HG02943 (cell line): ENCODE measurements around the gene CIRBP.

Source experiments
- ATAC-seq: cut with Tn5 transposase; IDR thresholded peaks from one replicate; pipeline ENCODE4 v1.9.1; 2021; ENCODE audit warnings: mild to moderate bottlenecking, low read depth, moderate library complexity; ENCODE audit not compliant: unreplicated experiment

Gene CIRBP

DNA sequence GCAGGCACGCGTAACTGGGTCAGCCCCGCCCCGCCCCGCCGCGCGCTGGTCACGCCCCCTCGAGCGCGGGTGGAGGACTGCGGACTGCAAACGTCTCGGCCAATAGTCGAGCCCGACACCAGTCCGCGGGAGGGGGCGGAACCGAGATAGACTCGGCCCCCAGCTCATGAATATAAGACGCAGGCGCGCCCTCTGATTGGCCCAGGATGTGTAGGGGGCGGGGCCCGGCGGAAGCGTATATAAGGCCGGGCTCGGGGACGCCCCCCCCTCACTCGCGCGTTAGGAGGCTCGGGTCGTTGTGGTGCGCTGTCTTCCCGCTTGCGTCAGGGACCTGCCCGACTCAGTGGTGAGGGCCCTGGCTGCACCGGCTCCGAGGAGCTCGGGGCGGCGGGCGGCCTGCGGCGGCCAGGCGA, at the start of gene CIRBP:
CIRBP (plus strand) TSS at position 268 of the 413 bp plus-strand sequence. CDS start 1,602 bp downstream, outside the sequence.
- ATAC-seq, result peak; percentile 44

DNA sequence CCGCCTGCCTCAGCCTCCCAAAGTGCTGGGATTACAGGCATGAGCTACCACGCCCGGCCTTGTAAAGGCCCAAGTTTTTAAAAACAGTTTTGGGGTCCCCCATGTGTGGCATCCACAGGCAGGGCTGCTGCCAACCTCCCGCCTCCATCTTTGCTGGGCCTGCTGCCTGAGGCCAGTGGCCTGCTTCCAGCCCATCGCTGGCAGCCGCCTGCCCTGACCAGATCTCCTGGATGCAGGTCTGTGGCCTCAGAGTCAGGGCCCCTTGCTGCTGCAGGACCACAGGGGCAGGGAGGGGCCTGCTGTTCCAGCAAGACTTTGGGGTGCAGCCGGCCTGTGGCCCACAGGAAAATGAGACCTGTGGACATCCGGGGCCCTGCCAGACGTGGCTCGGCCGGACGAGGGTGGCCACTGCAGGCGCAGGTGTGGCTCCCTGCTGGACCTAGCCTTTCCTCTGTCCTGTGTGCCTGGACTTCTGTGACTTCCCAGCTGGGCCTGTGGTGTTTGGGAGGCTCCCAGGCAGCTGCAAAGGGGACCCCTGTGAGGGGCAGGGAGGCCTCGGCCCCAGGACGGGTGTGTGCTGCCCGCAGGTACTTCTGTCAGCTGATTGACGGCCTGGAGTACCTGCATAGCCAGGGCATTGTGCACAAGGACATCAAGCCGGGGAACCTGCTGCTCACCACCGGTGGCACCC, 49.2 kb upstream of the CIRBP start:
- ATAC-seq, result no peak

DNA sequence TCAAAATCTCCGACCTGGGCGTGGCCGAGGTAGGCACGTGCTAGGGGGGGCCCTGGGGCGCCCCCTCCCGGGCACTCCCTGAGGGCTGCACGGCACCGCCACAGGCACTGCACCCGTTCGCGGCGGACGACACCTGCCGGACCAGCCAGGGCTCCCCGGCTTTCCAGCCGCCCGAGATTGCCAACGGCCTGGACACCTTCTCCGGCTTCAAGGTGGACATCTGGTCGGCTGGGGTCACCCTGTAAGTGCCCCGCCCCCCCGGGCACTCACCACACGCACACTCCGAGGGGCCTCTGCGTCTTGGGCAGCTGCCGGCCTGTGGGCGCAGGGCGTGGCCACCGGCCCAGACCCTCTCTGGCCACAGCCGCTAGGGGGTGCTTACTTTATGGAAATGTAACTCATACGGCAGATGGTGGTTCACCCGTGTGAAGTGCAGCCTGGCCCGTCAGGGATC, 48.6 kb upstream of the CIRBP start:
- no peak for ATAC-seq

DNA sequence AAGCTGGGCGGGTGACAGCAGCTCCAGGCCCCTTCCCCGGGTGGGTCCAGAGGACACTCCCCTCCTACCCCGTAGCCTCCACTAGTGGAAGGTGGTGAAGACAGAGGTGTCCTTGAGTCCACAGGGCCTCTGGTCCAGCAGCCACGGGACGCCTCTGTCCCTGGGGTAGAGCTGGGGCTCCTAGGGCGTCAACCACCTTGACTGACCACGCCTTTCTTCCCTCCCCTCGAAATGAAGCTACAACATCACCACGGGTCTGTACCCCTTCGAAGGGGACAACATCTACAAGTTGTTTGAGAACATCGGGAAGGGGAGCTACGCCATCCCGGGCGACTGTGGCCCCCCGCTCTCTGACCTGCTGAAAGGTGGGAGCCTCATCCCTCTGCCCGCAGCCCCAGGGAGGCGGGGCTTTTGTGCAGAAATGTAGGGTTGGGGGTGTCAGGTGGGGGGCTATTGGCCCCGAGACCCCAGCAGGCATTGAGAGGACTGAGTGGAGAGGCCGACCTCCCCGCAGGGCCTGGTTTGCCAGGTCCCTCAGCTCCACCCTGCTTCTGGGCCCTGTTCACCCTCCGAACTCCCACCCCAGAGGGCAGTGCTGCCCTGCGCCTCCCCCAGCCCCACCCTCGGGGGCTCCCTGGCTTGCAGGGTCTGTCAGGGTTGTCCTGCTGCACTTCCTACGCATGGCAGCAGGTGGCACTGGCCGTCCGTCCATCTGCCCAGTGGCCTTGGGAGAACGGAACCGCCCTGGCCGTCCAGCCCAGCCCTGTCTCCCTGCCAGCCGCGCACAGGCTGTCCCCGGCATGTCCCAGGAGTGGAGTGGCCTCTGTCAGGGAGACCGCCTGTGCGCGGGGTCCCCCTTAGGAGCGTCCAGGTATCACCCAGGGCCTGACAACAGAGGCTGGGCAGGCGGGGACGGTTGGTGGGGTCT, 47.9 kb upstream of the CIRBP start:
- no peak for ATAC-seq

DNA sequence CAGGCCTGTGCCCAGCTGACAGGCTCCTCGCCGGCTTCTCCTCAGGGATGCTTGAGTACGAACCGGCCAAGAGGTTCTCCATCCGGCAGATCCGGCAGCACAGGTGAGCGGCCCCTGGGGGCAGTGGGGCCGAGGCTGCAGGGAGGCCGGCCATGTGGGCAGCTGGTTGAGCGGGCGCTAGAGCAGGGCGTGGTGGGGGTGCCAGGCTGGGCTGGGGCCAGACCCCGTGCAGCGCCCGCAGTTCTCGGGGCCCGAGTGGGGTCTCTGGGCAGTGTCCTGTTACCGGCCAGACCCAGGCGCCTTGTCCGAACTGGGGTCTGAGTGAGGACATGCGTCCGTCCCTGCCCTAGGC, 47.3 kb upstream of the CIRBP start:
- no peak for ATAC-seq

DNA sequence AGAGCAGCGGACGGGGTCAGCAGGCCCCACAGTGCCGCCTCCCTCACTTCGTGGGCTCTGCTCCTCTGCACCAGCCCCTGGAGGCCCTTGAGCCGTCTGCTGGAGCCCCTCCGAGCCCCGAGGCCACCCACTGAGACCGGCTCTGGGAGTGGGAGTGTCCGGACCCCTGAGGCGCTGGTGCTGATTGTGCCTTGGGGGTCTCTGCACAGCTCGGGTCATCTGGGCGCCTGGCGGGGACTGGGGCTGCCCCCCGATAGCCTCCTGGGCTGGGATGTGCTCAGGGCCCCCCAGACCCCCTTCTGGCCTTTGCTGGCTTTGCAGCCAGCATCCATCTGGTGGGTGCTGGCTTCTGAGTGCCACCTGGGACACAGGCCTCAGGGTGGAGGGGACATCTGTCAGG, 46.7 kb upstream of the CIRBP start:
- ATAC-seq, result no peak

DNA sequence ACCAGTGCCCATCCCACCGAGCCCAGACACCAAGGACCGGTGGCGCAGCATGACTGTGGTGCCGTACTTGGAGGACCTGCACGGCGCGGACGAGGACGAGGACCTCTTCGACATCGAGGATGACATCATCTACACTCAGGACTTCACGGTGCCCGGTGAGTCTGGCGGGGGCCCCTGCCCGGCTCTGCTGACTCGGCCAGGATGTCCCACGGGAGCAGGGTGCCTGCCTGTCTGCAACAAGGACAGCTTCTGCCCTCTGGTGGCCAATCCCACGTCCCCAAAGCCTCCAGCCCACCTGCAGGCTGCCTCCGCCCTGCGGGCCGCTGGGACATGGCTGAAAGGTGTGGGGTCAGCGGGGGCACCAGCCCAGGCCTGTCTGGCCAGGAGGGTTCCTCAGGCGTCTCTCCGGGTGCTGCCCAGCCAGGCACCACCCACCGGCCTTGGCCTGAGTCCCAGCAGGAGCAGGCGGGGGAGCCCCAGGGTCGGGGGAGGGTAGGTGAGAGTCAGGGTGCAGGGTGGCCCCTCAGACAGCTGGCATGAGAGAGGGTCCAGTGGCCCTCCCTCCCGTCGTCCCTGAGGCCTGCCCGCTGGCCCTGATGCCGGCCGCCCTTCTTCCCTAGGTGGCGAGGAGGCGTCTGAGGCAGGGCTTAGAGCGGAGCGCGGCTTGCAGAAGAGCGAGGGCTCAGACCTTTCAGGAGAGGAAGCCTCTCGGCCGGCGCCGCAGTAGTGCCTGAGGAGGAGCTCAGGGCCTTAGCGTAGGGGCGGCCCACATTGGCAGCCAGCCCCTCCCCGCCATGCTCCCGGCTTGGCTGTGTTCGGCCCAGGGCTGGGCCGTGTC, 45.9 kb upstream of the CIRBP start:
- no peak for ATAC-seq

DNA sequence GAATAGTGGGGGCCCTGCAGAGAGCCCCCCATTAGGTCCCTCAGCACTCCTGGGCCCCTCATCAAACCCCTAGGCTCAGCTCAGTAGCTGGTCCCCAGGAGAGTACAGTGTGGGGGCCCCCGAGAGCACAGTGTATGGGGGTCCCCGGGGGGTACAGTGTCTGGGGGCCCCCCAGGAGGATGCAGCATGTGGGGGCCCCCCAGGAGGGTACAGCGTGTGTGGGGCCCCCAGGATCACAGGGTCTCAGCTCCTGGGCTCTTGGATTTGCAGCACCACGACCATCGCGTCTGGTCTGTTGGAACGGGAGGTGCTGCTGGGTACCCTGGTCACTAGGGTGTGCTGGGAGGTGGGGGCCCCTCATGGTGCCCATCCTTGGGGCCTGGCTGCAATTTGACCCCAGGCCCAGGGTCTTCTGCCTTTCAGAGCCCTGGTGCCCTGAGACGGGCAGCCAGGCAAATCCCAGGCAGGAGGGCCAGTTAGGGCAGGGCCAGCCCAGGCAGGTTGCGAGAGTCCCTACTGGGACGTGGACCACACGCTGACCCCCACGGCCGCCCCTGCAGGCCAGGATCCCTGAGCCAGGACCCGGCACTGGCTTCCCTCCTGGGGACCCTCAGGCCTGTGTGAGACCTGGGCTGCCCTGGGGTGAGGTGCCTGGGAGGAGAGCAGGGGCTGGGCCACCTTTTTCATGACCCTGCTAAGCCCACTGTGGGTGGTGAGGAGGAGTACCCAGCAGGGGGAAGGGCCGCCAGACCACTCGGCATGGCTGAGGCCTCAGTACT, 44.9 kb upstream of the CIRBP start:
- no peak for ATAC-seq

DNA sequence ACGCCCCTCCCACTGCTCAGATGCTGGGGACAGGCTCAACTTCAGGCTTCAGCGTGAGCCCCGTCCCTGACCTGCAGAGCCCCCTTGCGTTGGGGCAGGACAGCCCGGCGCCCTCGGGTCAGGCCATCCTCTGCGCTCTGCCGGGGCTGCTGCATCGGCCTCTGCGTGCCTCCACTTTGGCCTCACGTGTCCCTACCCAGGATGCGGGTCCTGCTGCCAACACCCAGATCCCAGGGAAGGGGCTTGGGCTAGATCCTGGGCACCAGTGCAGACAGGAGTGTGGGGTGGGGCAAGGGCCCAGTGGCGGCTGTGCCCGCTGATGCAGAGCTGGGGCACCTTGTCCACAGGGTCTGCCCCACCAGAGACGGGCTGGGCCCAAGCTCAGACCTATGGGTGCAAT, 44.3 kb upstream of the CIRBP start:
- no peak for ATAC-seq

DNA sequence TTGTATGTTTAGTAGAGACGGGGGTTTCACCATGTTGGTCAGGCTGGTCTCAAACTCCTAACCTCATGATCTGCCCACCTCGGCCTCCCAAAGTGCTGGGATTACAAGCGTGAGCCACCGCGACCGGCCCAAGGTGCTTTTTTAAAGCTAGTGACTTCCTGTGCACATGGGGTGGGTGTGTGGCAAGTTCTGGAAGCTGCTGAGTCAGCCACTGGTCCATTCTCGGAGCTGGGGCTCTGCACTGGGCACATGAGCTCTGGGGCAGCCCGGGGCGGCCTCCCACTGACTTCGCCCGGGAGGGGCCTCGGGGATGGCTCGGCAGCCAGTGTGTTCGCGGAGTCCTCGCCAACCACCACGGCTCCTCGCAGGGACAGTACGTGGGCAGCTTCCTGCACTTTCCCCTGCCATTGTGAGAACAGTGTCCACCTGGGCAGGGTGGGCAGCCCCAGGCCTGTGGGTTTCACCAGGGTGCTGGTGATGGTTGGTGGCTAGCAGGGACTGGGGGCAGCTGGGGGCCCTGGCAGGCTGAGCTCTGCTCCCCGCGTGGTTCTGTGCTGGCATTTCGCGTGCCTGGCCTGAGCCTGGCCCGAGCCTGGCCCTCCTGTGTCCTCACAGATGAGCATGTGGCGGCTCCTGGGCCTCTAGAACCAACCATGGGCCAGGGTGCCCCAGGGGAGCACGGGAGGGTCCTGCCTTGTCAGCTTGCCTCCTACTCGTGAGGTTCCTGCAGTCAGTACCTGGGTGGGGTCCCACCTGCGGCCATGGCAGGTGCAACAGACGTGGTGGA, 43.5 kb upstream of the CIRBP start:
- ATAC-seq, result no peak

DNA sequence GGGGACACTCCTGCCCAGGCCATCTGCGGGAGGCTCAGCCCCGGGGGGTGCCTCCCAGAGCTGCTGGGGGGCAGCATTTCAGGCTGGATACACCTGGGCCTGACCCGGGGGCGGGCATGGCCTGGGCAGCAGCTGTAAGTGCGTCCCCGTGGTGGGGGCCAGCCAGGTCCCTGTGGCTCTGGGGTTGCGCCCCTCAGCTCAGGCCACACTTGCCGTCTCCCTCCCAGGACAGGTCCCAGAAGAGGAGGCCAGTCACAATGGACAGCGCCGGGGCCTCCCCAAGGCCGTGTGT, 43.0 kb upstream of the CIRBP start:
- ATAC-seq, result no peak

DNA sequence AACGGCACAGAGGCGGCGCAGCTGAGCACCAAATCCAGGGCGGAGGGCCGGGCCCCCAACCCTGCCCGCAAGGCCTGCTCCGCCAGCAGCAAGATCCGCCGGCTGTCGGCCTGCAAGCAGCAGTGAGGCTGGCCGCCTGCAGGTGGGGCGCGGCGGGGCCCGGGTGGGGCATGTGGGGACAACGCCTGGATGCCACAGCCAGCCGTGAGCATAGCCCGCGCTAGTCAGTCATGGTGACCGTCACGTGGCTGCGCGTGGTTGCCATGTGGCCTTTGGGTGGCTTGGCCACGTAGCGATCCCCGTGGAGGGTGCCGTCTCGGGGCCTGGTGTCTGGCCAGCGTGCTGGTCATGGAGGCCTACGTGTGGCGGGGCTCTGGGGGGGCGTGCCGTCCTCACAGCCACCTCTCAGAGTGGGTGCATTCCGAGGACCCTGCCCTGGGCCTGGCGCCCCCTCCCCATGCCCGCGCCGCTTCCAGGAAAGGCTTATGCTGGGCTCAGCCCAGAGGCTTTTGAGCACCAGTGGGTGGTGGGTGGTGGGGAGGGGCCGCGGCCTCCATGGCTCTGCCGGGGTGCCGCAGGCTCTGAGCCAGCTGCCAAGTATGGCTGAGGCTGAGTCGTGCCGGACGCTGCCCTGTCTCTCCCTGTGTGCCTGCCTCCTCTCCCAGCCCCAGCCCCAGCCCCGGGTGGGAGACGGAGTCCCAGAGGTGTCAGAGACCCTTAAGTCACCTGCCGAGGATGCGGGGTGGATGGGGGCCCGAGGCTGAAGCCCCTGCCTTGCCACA, 42.4 kb upstream of the CIRBP start:
- no peak for ATAC-seq

DNA sequence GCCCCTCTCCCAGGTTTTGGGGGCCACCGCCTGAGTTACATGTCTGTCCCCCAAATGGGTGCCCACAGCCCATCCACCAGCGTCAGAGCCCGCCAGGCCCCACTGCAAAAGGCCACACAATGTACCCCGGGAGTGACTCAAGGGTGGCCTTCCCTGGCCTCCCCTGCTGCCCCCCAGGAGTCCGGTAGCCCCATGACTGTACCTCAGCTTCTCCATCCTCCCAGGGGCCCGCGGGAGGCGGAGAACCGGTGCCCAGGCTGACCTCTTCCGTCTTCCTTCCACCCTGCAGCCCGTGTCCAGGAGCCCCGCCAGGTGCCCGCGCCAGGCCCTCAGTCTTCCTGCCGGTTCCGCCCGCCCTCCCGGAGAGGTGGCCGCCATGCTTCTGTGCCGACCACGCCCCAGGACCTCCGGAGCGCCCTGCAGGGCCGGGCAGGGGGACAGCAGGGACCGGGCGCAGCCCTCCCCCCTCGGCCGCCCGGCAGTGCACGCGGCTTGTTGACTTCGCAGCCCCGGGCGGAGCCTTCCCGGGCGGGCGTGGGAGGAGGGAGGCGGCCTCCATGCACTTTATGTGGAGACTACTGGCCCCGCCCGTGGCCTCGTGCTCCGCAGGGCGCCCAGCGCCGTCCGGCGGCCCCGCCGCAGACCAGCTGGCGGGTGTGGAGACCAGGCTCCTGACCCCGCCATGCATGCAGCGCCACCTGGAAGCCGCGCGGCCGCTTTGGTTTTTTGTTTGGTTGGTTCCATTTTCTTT, 41.7 kb upstream of the CIRBP start:
- no peak for ATAC-seq

DNA sequence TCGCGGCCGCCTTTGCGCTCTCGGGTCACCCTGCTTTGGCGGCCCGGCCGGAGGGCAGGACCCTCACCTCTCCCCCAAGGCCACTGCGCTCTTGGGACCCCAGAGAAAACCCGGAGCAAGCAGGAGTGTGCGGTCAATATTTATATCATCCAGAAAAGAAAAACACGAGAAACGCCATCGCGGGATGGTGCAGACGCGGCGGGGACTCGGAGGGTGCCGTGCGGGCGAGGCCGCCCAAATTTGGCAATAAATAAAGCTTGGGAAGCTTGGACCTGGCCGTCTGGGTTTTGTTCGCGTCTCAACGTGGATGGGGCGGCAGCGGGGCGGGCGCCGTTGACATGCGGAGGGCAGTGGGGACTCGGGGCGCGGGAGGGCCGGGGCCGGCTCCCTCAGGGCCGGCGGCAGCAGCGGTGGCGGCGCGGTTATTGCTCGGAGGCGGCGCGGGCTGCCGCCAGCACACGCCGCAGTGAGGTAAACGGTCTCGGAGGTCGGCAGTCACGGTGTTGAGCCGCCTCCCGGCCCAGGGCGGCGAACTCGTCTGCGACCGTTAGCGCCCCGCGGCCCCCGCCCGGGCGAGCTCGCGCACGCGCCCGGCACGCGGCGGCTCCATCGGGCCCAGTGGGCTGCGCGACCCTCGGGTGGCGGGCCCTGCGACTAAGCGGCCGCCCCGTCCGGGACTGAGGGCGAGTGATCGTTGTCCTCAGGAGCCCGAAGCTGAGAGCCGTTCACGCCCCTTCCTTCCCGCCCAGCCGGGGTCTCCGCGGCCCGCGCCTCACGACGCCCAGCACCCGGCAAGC, 40.8 kb upstream of the CIRBP start:
- no peak for ATAC-seq

DNA sequence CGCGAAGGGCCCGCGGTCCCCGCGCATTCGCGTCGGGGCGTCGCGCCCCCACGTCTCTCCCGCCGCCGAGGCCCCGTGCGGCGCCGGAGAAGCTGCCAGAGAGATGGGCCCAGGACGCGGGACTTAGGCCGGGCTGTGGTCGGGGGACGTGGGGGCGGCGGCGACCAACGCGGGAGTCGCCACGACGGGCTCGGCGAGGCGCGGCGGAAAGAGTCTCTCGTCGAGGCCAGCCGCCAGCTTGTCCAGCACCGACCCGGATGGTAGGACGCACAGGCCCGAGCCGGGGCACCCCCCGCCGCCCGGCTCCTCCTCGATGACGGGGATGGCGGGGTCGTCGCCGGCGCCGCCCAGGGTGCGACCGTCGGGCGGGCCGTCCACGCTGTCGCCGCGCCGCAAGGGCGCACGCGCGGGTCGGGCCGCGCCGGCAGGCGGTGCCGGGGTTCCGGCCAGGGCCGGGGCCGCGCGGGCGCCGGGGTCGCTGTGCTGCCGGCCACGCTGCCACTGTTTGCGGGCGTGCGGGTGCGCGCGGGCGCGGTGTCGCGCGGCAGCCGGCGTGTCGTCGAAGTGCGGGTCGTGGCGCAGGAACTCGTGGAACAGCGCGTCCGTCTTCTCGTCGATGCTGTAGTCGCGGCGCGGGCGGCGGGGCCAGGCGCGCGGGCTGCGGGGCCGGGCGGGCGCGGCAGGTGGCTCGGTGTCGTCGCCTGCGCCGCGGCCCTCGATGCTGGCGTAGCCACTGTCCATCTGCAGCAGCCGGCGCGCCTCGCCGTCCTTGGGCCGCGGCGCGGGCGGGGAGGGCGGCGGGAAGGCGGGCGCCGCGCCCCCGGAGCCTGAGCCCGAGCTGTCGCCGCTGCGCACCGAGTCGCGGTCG, 39.8 kb upstream of the CIRBP start:
- no peak for ATAC-seq
